GM18907 (cell line): ENCODE measurements around the gene IFNAR1.
"Not testable (repeated sequence)": the region's sequence is repeated elsewhere in the genome, so short reads cannot be mapped to it uniquely, and the experiment has no call there.

ENCODE experiments used
- ATAC-seq: cut with Tn5 transposase; IDR thresholded peaks from one replicate; pipeline ENCODE4 v1.9.1; 2021; ENCODE audit warnings: mild to moderate bottlenecking, moderate library complexity; ENCODE audit not compliant: unreplicated experiment

The IFNAR1 gene

GRCh38 chr21:33339135-33339534 is 14.4 kb downstream of the IFNAR1 start:
- no peak for ATAC-seq

GRCh38 chr21:33339918-33340317 is 15.1 kb downstream of the IFNAR1 start:
- no peak for ATAC-seq

- no peak for ATAC-seq
These were observed 21.0 kb downstream of the IFNAR1 start for GRCh38 chr21:33345751-33346238.

GRCh38 chr21:33348706-33349105 is 23.9 kb downstream of the IFNAR1 start:
- no peak for ATAC-seq

- ATAC-seq = no peak
These were observed 25.9 kb downstream of the IFNAR1 start for GRCh38 chr21:33350676-33351075.

GRCh38 chr21:33355355-33355754 is 30.6 kb downstream of the IFNAR1 start:
- ATAC-seq = no peak

GRCh38 chr21:33355996-33356395 is 31.2 kb downstream of the IFNAR1 start:
- ATAC-seq = no peak

GRCh38 chr21:33357177-33357576 is 32.4 kb downstream of the IFNAR1 start:
- ATAC-seq = no peak

- no peak for ATAC-seq
These were observed 34.7 kb downstream of the IFNAR1 start for GRCh38 chr21:33359446-33359845.

GRCh38 chr21:33360281-33360680 is 35.5 kb downstream of the IFNAR1 start:
- no peak for ATAC-seq

GRCh38 chr21:33360881-33361602 is 36.3 kb downstream of the IFNAR1 start:
- peak; percentile 71 for ATAC-seq

- peak; percentile 55 for ATAC-seq
These were observed 37.3 kb downstream of the IFNAR1 start for GRCh38 chr21:33362044-33362555.

GRCh38 chr21:33363911-33364609 is 39.3 kb downstream of the IFNAR1 start:
- ATAC-seq = not testable (repeated sequence)

GRCh38 chr21:33364830-33365229 is 40.1 kb downstream of the IFNAR1 start:
- ATAC-seq = no peak

- ATAC-seq = no peak
These were observed 42.7 kb downstream of the IFNAR1 start for GRCh38 chr21:33367309-33367973.

- no peak for ATAC-seq
These were observed 43.4 kb downstream of the IFNAR1 start for GRCh38 chr21:33368124-33368523.

GRCh38 chr21:33368576-33368975 is 43.8 kb downstream of the IFNAR1 start:
- ATAC-seq = no peak

GRCh38 chr21:33369586-33369985 is 44.8 kb downstream of the IFNAR1 start:
- no peak for ATAC-seq

- ATAC-seq = no peak
These were observed 45.5 kb downstream of the IFNAR1 start for GRCh38 chr21:33370305-33370704.

GRCh38 chr21:33371366-33371765 is 46.6 kb downstream of the IFNAR1 start:
- ATAC-seq = no peak

- ATAC-seq = no peak
These were observed 47.8 kb downstream of the IFNAR1 start for GRCh38 chr21:33372582-33372981.

GRCh38 chr21:33373451-33373850 is 48.7 kb downstream of the IFNAR1 start:
- no peak for ATAC-seq
